IMR-90 (cell line): Measurements from ENCODE around the gene VSTM2A. TPM values are rescaled to one million over a fixed set of nuclear protein-coding genes. Genes with fewer than 3 reads are reported as not detected.

ENCODE experiments used
- ATAC-seq: fragments of 200-7000 bp; cut with Tn5 transposase; 2 replicates; pipeline ENCODE4 v1.9.1; 2020; ENCODE audit warnings: low read depth, mild to moderate bottlenecking, moderate library complexity
- BruUV-seq: library from RNA; stranded (reverse); fragments of 400-500 nt; replicated peaks from 2 replicates; lab custom pipeline; 2021; lab: Mats Ljungman, UMichigan
- CTCF ChIA-PET: fragments of 300-600 bp; formaldehyde crosslinking; extraction: SDS; loops from one replicate; lab custom pipeline; 2021; ENCODE audit warnings: antibody characterized with exemption; lab: Yijun Ruan, JAX
- POLR2A ChIA-PET: fragments of 300-600 bp; sonication (Branson Sonifier 250); formaldehyde crosslinking; loops from one replicate; lab custom pipeline; 2022; ENCODE audit warnings: antibody characterized with exemption; ENCODE audit not compliant: unreplicated experiment; lab: Charles Lee
- DNase-seq: peaks from one replicate; pipeline ENCODE4 v3.0.0; 2013
- H2AFZ ChIP-seq: replicated peaks from 2 replicates; pipeline ENCODE3; 2013; ENCODE audit warnings: low read length, mild to moderate bottlenecking; ENCODE audit not compliant: poor library complexity
- H2AK5ac ChIP-seq: 2 replicates; pipeline ENCODE4 v1.6.1; 2013; ENCODE audit warnings: low read depth, low read length, inconsistent platforms
- H2AK9ac ChIP-seq: replicated peaks from 2 replicates; pipeline ENCODE3; 2013; ENCODE audit warnings: mild to moderate bottlenecking, low read depth, low read length, moderate library complexity; ENCODE audit not compliant: poor library complexity
- H2BK120ac ChIP-seq: 2 replicates; pipeline ENCODE4 v1.6.1; 2013; ENCODE audit warnings: low read depth, low read length, inconsistent platforms
- H2BK15ac ChIP-seq: 3 replicates; pipeline ENCODE4 v1.6.1; 2013; ENCODE audit warnings: low read depth, low read length, inconsistent platforms
- H2BK20ac ChIP-seq: 2 replicates; pipeline ENCODE4 v1.6.1; 2013; ENCODE audit warnings: low read depth, mild to moderate bottlenecking, inconsistent platforms, low read length, moderate library complexity
- H2BK5ac ChIP-seq: 2 replicates; pipeline ENCODE4 v1.6.1; 2013; ENCODE audit warnings: mild to moderate bottlenecking, low read depth, low read length, inconsistent platforms; ENCODE audit not compliant: poor library complexity, severe bottlenecking
- H3K14ac ChIP-seq: replicated peaks from 2 replicates; pipeline ENCODE4 v1.6.1; 2013; ENCODE audit warnings: low read depth, low read length, inconsistent platforms
- H3K18ac ChIP-seq: 2 replicates; pipeline ENCODE4 v1.6.1; 2013; ENCODE audit warnings: low read depth, low read length, control low read depth
- H3K23ac ChIP-seq: 2 replicates; pipeline ENCODE4 v1.6.1; 2013; ENCODE audit warnings: low read depth, low read length, inconsistent platforms
- H3K27ac ChIP-seq: 2 replicates; pipeline ENCODE4 v1.5.1; 2013; ENCODE audit warnings: mild to moderate bottlenecking, control low read depth, low read length; ENCODE audit not compliant: insufficient read depth
- H3K27me3 ChIP-seq: 2 replicates; pipeline ENCODE4 v1.6.1; 2013; ENCODE audit warnings: low read length; ENCODE audit not compliant: control insufficient read depth, insufficient read depth
- H3K36me3 ChIP-seq: 2 replicates; pipeline ENCODE4 v1.6.1; 2013; ENCODE audit warnings: low read length, mixed read lengths; ENCODE audit not compliant: control insufficient read depth, insufficient read depth
- H3K4ac ChIP-seq: 2 replicates; pipeline ENCODE4 v1.6.1; 2013; ENCODE audit warnings: low read depth, low read length, inconsistent platforms
- H3K4me1 ChIP-seq: 2 replicates; pipeline ENCODE4 v1.6.1; 2013; ENCODE audit warnings: low read length, mixed read lengths; ENCODE audit not compliant: control insufficient read depth, insufficient read depth
- H3K4me2 ChIP-seq: 2 replicates; pipeline ENCODE4 v1.6.1; 2013; ENCODE audit warnings: low read depth, mild to moderate bottlenecking, control low read depth, low read length, moderate library complexity
- H3K4me3 ChIP-seq: 2 replicates; pipeline ENCODE4 v1.5.1; 2013; ENCODE audit warnings: low read depth, mild to moderate bottlenecking, control low read depth, low read length, moderate library complexity; ENCODE audit not compliant: insufficient read depth
- H3K56ac ChIP-seq: 2 replicates; pipeline ENCODE4 v1.6.1; 2013; ENCODE audit warnings: low read length, inconsistent platforms; ENCODE audit not compliant: insufficient read depth; ENCODE audit errors: extremely low read depth
- H3K79me1 ChIP-seq, 2 experiments: 2 replicates each; pipeline ENCODE4 v1.6.1; 2013; ENCODE audit warnings: low read length in 2 of 2, inconsistent platforms in 1 of 2, low read depth in 1 of 2
- H3K9ac ChIP-seq: 2 replicates; pipeline ENCODE4 v1.6.1; 2013; ENCODE audit warnings: low read depth, low read length, control low read depth
- H3K9me1 ChIP-seq: 2 replicates; pipeline ENCODE4 v1.6.1; 2013; ENCODE audit warnings: low read length, inconsistent platforms; ENCODE audit not compliant: insufficient read depth
- H3K9me3 ChIP-seq: 2 replicates; pipeline ENCODE4 v1.6.1; 2013; ENCODE audit warnings: low read length; ENCODE audit not compliant: control insufficient read depth, insufficient read depth
- H4K20me1 ChIP-seq: 2 replicates; pipeline ENCODE4 v1.6.1; 2013; ENCODE audit warnings: low read length, inconsistent platforms; ENCODE audit not compliant: insufficient read depth
- H4K5ac ChIP-seq: 2 replicates; pipeline ENCODE4 v1.6.1; 2013; ENCODE audit warnings: mild to moderate bottlenecking, low read depth, low read length, control low read depth
- H4K8ac ChIP-seq, 2 experiments: 2 replicates each; pipeline ENCODE4 v1.6.1; 2013; ENCODE audit warnings: low read depth in 2 of 2, low read length in 2 of 2, control low read depth in 1 of 2, inconsistent platforms in 1 of 2
- H4K91ac ChIP-seq: 2 replicates; pipeline ENCODE4 v1.6.1; 2013; ENCODE audit warnings: low read depth, low read length, inconsistent platforms; ENCODE audit not compliant: insufficient read depth
- CEBPB ChIP-seq: IDR thresholded peaks from 2 replicates; pipeline ENCODE4 v1.6.1; 2012; ENCODE audit warnings: low read depth, low read length, improper control_type of control experiment
- CHD1 ChIP-seq: IDR thresholded peaks from 2 replicates; pipeline ENCODE4 v1.6.1; 2012; ENCODE audit warnings: low read depth, low read length, improper control_type of control experiment
- FOS ChIP-seq: fragments of 150-350 bp; IDR thresholded peaks from 2 replicates; pipeline ENCODE4 v1.6.1; 2016; ENCODE audit warnings: low read depth, low read length
- MAFK ChIP-seq: IDR thresholded peaks from 2 replicates; pipeline ENCODE4 v1.6.1; 2012; ENCODE audit warnings: low read depth, low read length, improper control_type of control experiment
- MAZ ChIP-seq: IDR thresholded peaks from 2 replicates; pipeline ENCODE4 v1.6.1; 2012; ENCODE audit warnings: low read depth, mild to moderate bottlenecking, low read length, improper control_type of control experiment, moderate library complexity, borderline replicate concordance
- MXI1 ChIP-seq: IDR thresholded peaks from 2 replicates; pipeline ENCODE4 v1.6.1; 2012; ENCODE audit warnings: low read depth, mild to moderate bottlenecking, low read length, moderate library complexity, borderline replicate concordance
- NFE2L2 ChIP-seq: fragments of 150-350 bp; IDR thresholded peaks from 2 replicates; pipeline ENCODE4 v1.6.1; 2016; ENCODE audit warnings: low read depth, mild to moderate bottlenecking, low read length
- RAD21 ChIP-seq: IDR thresholded peaks from 2 replicates; pipeline ENCODE4 v1.6.1; 2012; ENCODE audit warnings: low read length, improper control_type of control experiment
- RCOR1 ChIP-seq: IDR thresholded peaks from 2 replicates; pipeline ENCODE4 v1.6.1; 2012; ENCODE audit warnings: mild to moderate bottlenecking, low read length, improper control_type of control experiment; ENCODE audit not compliant: insufficient replicate concordance
- RFX5 ChIP-seq: IDR thresholded peaks from 2 replicates; pipeline ENCODE4 v1.8.0; 2012; ENCODE audit warnings: low read depth, mild to moderate bottlenecking, low read length, moderate library complexity
- SMC3 ChIP-seq: fragments of 150-350 bp; IDR thresholded peaks from 2 replicates; pipeline ENCODE4 v1.6.1; 2016; ENCODE audit warnings: low read depth, mild to moderate bottlenecking, antibody characterized with exemption, low read length, moderate library complexity
- WGBS, 2 experiments: methylation state at CpG; one replicate each; pipeline versions ENCODE4 v1.1.5 to v1.1.7; 2013; ENCODE audit warnings: missing lambda C conversion rate in 2 of 2; ENCODE audit not compliant: insufficient read length in 1 of 2; ENCODE audit errors: extremely low coverage in 2 of 2; 5-methylcytosine and 5-hydroxymethylcytosine counted together
- dilution Hi-C: fragments of 300-500 bp; cut with HindIII; formaldehyde crosslinking; loops from one replicate; pipeline ENCODE4 v1.14.3; 2018; ENCODE audit warnings: low sequenced_read_pairs; ENCODE audit not compliant: unreplicated experiment
- in situ Hi-C: fragments of 300-500 bp; cut with MboI; formaldehyde crosslinking; loops from 3 replicates; pipeline ENCODE4 v1.14.3; 2019; ENCODE audit warnings: low sequenced_read_pairs, inconsistent platforms, mixed read lengths
- intact Hi-C: fragments of 100-400 bp; cut with micrococcal nuclease; formaldehyde crosslinking; loops from 2 replicates; pipeline ENCODE4 v1.10.0; 2022
- polyA plus RNA-seq, 3 experiments: library from polyadenylated mRNA; depleted of rRNA; stranded (reverse); fragments of >200 nt; gene quantifications; 2 replicates each; pipeline ENCODE4 v1.2.3, GENCODE V29; 2012; ENCODE audit warnings: low replicate concordance in 1 of 3
- total RNA-seq: library from RNA; depleted of rRNA; stranded (reverse); fragments of >200 nt; gene quantifications from 2 replicates; pipeline ENCODE4 v1.2.3, GENCODE V29; 2012
- TF ChIP-seq, protein P1 (sequence below): fragments of 150-350 bp; IDR thresholded peaks from 2 replicates; pipeline ENCODE4 v1.6.1; 2017; ENCODE audit warnings: mild to moderate bottlenecking, antibody characterized with exemption, low read length, low read depth
- TF ChIP-seq, protein P2 (sequence below): fragments of 150-350 bp; IDR thresholded peaks from 2 replicates; pipeline ENCODE4 v1.6.1; 2016; ENCODE audit warnings: low read depth, mild to moderate bottlenecking, low read length, moderate library complexity, borderline replicate concordance
- TF ChIP-seq, protein P3 (sequence below): conservative IDR thresholded peaks from 2 replicates; pipeline ENCODE4 v1.5.1; 2012; ENCODE audit warnings: mild to moderate bottlenecking, low read depth, low read length, improper control_type of control experiment

Gene VSTM2A
- total and polyA plus RNA-seq, 2 of the 4 experiments (the other 2 are of a cell fraction) = not detected

DNA sequence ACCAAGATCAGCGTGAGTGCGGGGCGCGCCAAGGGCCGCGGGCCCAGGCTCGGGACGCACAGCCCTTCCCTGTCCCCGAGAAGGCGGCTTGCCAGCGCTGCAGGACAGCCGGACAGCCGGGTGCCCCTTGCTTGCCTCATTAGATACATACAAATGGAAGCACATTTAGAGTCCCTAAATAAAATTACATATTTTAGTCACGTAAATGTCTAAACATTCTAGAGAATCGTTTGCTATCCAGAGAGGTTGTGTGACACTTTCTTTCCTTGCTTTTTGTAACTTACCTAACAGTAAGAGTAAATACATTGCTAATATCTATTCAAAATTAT, 4.8 kb downstream of the VSTM2A start:
- no TSS peak for BruUV-seq
- H3K9me1 ChIP-seq = no peaks in the 10 kb centered on the region
- dilution Hi-C loops = no loop called here
- intact Hi-C loops = no loop called here
- no peak overlapping the region for H4K91ac ChIP-seq
- H2AK5ac ChIP-seq = no peak overlapping the region
- no peaks in the 10 kb centered on the region for H3K36me3 ChIP-seq
- H3K18ac ChIP-seq = no peak overlapping the region
- H3K27me3 ChIP-seq = peaks cover 20% of the 10 kb centered on the region
- DNase-seq = no peak
- H2BK5ac ChIP-seq = no peak overlapping the region
- H2BK20ac ChIP-seq = no peak overlapping the region
- H3K4ac ChIP-seq = no peak overlapping the region
- H4K8ac ChIP-seq = no peak overlapping the region
- H3K56ac ChIP-seq = no peak overlapping the region
- no peaks in the 10 kb centered on the region for H3K79me1 ChIP-seq
- no peak for ATAC-seq
- no peak overlapping the region for H2BK15ac ChIP-seq
- 8% methylated on average over 5 of the region's 15 CpGs; no CpG with 5 or more reads in 1 of the 2 experiments for WGBS, 2 experiments
- peak overlapping the region; percentile 16 for H2AK9ac ChIP-seq
- H3K4me2 ChIP-seq = no peak overlapping the region
- H4K5ac ChIP-seq = no peak overlapping the region
- POLR2A ChIA-PET = no interaction called here
- in situ Hi-C loops = no loop called here
- H3K9ac ChIP-seq = no peak overlapping the region
- H3K4me3 ChIP-seq = no peak overlapping the region
- H2BK120ac ChIP-seq = no peak overlapping the region
- CTCF ChIA-PET = no interaction called here
- H3K27ac ChIP-seq = no peak overlapping the region
- H3K9me3 ChIP-seq = no peaks in the 10 kb centered on the region
- no peak for TF ChIP-seq MAFK
- TF ChIP-seq, protein P1, sequence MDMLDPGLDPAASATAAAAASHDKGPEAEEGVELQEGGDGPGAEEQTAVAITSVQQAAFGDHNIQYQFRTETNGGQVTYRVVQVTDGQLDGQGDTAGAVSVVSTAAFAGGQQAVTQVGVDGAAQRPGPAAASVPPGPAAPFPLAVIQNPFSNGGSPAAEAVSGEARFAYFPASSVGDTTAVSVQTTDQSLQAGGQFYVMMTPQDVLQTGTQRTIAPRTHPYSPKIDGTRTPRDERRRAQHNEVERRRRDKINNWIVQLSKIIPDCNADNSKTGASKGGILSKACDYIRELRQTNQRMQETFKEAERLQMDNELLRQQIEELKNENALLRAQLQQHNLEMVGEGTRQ = no peak
- TF ChIP-seq MAZ = no peak
- TF ChIP-seq, protein P2, sequence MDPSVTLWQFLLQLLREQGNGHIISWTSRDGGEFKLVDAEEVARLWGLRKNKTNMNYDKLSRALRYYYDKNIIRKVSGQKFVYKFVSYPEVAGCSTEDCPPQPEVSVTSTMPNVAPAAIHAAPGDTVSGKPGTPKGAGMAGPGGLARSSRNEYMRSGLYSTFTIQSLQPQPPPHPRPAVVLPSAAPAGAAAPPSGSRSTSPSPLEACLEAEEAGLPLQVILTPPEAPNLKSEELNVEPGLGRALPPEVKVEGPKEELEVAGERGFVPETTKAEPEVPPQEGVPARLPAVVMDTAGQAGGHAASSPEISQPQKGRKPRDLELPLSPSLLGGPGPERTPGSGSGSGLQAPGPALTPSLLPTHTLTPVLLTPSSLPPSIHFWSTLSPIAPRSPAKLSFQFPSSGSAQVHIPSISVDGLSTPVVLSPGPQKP = no peak
- no peak for TF ChIP-seq RFX5
- TF ChIP-seq RCOR1 = no peak
- TF ChIP-seq, protein P3, sequence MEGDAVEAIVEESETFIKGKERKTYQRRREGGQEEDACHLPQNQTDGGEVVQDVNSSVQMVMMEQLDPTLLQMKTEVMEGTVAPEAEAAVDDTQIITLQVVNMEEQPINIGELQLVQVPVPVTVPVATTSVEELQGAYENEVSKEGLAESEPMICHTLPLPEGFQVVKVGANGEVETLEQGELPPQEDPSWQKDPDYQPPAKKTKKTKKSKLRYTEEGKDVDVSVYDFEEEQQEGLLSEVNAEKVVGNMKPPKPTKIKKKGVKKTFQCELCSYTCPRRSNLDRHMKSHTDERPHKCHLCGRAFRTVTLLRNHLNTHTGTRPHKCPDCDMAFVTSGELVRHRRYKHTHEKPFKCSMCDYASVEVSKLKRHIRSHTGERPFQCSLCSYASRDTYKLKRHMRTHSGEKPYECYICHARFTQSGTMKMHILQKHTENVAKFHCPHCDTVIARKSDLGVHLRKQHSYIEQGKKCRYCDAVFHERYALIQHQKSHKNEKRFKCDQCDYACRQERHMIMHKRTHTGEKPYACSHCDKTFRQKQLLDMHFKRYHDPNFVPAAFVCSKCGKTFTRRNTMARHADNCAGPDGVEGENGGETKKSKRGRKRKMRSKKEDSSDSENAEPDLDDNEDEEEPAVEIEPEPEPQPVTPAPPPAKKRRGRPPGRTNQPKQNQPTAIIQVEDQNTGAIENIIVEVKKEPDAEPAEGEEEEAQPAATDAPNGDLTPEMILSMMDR = no peak
- TF ChIP-seq MXI1 = no peak
- no peak for TF ChIP-seq NFE2L2
- no peak for TF ChIP-seq SMC3
- no peak for TF ChIP-seq RAD21
- TF ChIP-seq CEBPB = no peak
- TF ChIP-seq CHD1 = no peak
- TF ChIP-seq FOS = no peak
- no peaks in the 10 kb centered on the region for H3K4me1 ChIP-seq
- H3K23ac ChIP-seq = no peak overlapping the region
- H4K20me1 ChIP-seq = no peaks in the 10 kb centered on the region
- peak overlapping the region; percentile 63 for H2AFZ ChIP-seq
- H3K14ac ChIP-seq = no peak overlapping the region
